SK-N-SH (cell line): ENCODE data around the gene MAPKAP1. TPM values are rescaled to one million over a fixed set of nuclear protein-coding genes. Genes with fewer than 3 reads are reported as not detected.

ENCODE experiments used
- CTCF ChIA-PET: fragments of 300-600, 350-600 bp; formaldehyde crosslinking; extraction: SDS; loops from one replicate; lab custom pipeline; 2021; lab: Yijun Ruan, JAX
- POLR2A ChIA-PET: fragments of 350-600 bp; sonication (Branson Sonifier 250); formaldehyde crosslinking; extraction: SDS; loops from one replicate; lab custom pipeline; 2020; ENCODE audit warnings: antibody characterized with exemption, inconsistent platforms; lab: Yijun Ruan, JAX
- DNase-seq: peaks from one replicate; pipeline ENCODE4 v3.0.0; 2012
- H2AFZ ChIP-seq: fragments of 200-600 bp; sonication (generic); 2 replicates; pipeline ENCODE4 v1.8.1; 2016; ENCODE audit warnings: antibody characterized with exemption, mild to moderate bottlenecking, low read depth
- H3F3A ChIP-seq: fragments of 200-600 bp; sonication (generic); replicated peaks from 2 replicates; pipeline ENCODE3; 2016; ENCODE audit warnings: antibody characterized with exemption, mild to moderate bottlenecking; ENCODE audit not compliant: insufficient read depth
- H3K27ac ChIP-seq, 2 experiments: fragments of 200-500 bp in 1 of 2; fragments of 200-600 bp in 1 of 2; sonication (Bioruptor generic) in 1 of 2; sonication (generic), shearing (Covaris generic) in 1 of 2; 2 replicates each; pipeline versions ENCODE4 v1.5.1 to v1.6.1; 2014 to 2016; ENCODE audit warnings: low read depth in 2 of 2, inconsistent platforms in 1 of 2, low read length in 1 of 2, mild to moderate bottlenecking in 1 of 2, mixed read lengths in 1 of 2
- H3K27me3 ChIP-seq: fragments of 200-600 bp; sonication (generic), shearing (Covaris generic); 2 replicates; pipeline ENCODE4 v1.6.1; 2016; ENCODE audit warnings: mixed run types; ENCODE audit not compliant: insufficient read depth
- H3K36me3 ChIP-seq, 2 experiments: fragments of 200-500 bp in 1 of 2; fragments of 200-600 bp in 1 of 2; sonication (Bioruptor generic) in 1 of 2; sonication (generic) in 1 of 2; replicated peaks in 1 of 2; 2 replicates each; pipeline versions ENCODE3 to v1.5.1; 2014 to 2016; ENCODE audit warnings: low read length in 1 of 2, mild to moderate bottlenecking in 1 of 2; ENCODE audit not compliant: insufficient read depth in 2 of 2, control insufficient read depth in 1 of 2
- H3K4me1 ChIP-seq, 2 experiments: fragments of 200-500 bp in 1 of 2; fragments of 200-600 bp in 1 of 2; sonication (Bioruptor generic) in 1 of 2; sonication (generic), shearing (Covaris generic) in 1 of 2; 2 replicates each; pipeline versions ENCODE4 v1.5.1 to v1.6.1; 2014 to 2016; ENCODE audit warnings: low read depth in 1 of 2, low read length in 1 of 2, mixed run types in 1 of 2; ENCODE audit not compliant: insufficient read depth in 2 of 2, control insufficient read depth in 1 of 2
- H3K4me2 ChIP-seq: fragments of 200-600 bp; sonication (generic), shearing (Covaris generic); 2 replicates; pipeline ENCODE4 v1.6.1; 2017; ENCODE audit warnings: mixed run types
- H3K4me3 ChIP-seq, 2 experiments: fragments of 200-500 bp in 1 of 2; fragments of 200-600 bp in 1 of 2; sonication (Bioruptor generic) in 1 of 2; sonication (generic), shearing (Covaris generic) in 1 of 2; 2 replicates each; pipeline versions ENCODE4 v1.5.1 to v1.8.1; 2014 to 2016; ENCODE audit warnings: low read depth in 2 of 2, inconsistent platforms in 1 of 2, low read length in 1 of 2, mild to moderate bottlenecking in 1 of 2, mixed read lengths in 1 of 2, moderate library complexity in 1 of 2
- H3K79me2 ChIP-seq: fragments of 200-600 bp; sonication (generic); 2 replicates; pipeline ENCODE4 v1.8.1; 2017; ENCODE audit warnings: mild to moderate bottlenecking; ENCODE audit not compliant: insufficient read depth
- H3K9ac ChIP-seq: fragments of 200-600 bp; sonication (generic); 2 replicates; pipeline ENCODE4 v1.6.1; 2017; ENCODE audit warnings: mixed run types
- H3K9me2 ChIP-seq: fragments of 200-600 bp; sonication (generic); 2 replicates; pipeline ENCODE4 v1.6.1; 2017; ENCODE audit warnings: mixed run types
- H3K9me3 ChIP-seq: fragments of 200-600 bp; sonication (generic); 2 replicates; pipeline ENCODE4 v1.6.1; 2017; ENCODE audit warnings: mixed run types, mild to moderate bottlenecking, moderate library complexity
- H4K20me1 ChIP-seq: fragments of 200-600 bp; sonication (generic); 2 replicates; pipeline ENCODE4 v1.6.1; 2017; ENCODE audit warnings: mild to moderate bottlenecking, mixed run types; ENCODE audit not compliant: insufficient read depth
- EP300 ChIP-seq, 2 experiments: IDR thresholded peaks; 2 replicates each; pipeline versions ENCODE4 v1.4.0 to v1.6.1; 2012; ENCODE audit warnings: borderline replicate concordance in 1 of 2, low read depth in 1 of 2, low read length in 1 of 2
- FOXJ3 ChIP-seq: sonication (generic); formaldehyde crosslinking; IDR thresholded peaks from 2 replicates; pipeline ENCODE4 v1.5.1; 2020; ENCODE audit warnings: mild to moderate bottlenecking, missing genetic modification reagents
- FOXM1 ChIP-seq: IDR thresholded peaks from 2 replicates; pipeline ENCODE4 v1.4.0; 2012; ENCODE audit warnings: low read depth, mild to moderate bottlenecking
- GATA2 ChIP-seq: sonication (generic); formaldehyde crosslinking; IDR thresholded peaks from 2 replicates; pipeline ENCODE4 v1.5.0; 2020; ENCODE audit warnings: mild to moderate bottlenecking, missing genetic modification reagents
- MEF2A ChIP-seq: IDR thresholded peaks from 2 replicates; pipeline ENCODE4 v1.4.0; 2012; ENCODE audit warnings: low read depth, borderline replicate concordance
- MXI1 ChIP-seq: IDR thresholded peaks from 2 replicates; pipeline ENCODE4 v1.6.1; 2012; ENCODE audit warnings: mild to moderate bottlenecking, low read depth, low read length, improper control_type of control experiment
- RAD21 ChIP-seq: IDR thresholded peaks from 2 replicates; pipeline ENCODE4 v1.6.1; 2012; ENCODE audit warnings: mild to moderate bottlenecking, low read length
- RCOR1 ChIP-seq: fragments of 150-350 bp; IDR thresholded peaks from 2 replicates; pipeline ENCODE4 v1.6.1; 2017; ENCODE audit warnings: antibody characterized with exemption, low read length
- RFX5 ChIP-seq: IDR thresholded peaks from 2 replicates; pipeline ENCODE4 v1.6.1; 2012; ENCODE audit warnings: mild to moderate bottlenecking, improper control_type of control experiment, low read length
- SIN3A ChIP-seq: IDR thresholded peaks from 2 replicates; pipeline ENCODE4 v1.6.1; 2012; ENCODE audit warnings: low read depth, mild to moderate bottlenecking, low read length, moderate library complexity, borderline replicate concordance
- TCF12 ChIP-seq: IDR thresholded peaks from 2 replicates; pipeline ENCODE4 v1.4.0; 2012
- WGBS: methylation state at CpG from one replicate; pipeline ENCODE4 v1.1.6; 2017; ENCODE audit warnings: low lambda C conversion rate; 5-methylcytosine and 5-hydroxymethylcytosine counted together
- polyA plus RNA-seq, 3 experiments: library from polyadenylated mRNA; depleted of rRNA; stranded (reverse); fragments of >200 nt; gene quantifications; 2 replicates each; pipeline ENCODE4 v1.2.3, GENCODE V29; 2012
- TF ChIP-seq, protein P1 (sequence below): IDR thresholded peaks from 2 replicates; pipeline ENCODE4; 2012

The MAPKAP1 gene
- polyA plus RNA-seq, 1 of the 3 experiments (the other 2 are of a cell fraction) = 117 TPM

DNA sequence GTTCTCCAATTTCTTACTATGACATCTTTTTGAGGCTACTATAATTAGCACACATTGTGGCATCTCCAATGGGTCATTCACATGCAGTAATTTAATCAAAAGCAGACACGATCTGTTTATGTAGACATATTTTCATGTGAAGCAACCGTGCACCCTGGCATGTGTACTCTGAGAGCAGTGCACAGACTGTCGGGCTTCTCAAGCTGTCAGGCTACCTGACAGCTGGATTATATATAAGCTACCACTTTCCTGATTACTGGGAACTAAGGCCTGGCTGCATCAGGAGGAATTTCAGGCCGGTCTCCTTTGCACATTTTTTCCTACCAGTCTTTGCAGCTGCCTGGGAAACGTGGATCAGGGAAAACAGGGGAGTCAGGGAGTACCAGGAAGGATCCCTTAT lies 197.5 kb downstream of the MAPKAP1 start:
- CTCF ChIA-PET = interaction anchor here (1.0 kb wide), 1 partner anchor 9 kb away, joined by 3 read pairs; no protein-coding TSS in a partner anchor
- Histone ChIP-seq H3K4me2 (peak overlapping the region; percentile 54), H2AFZ (no peak overlapping the region)

GRCh38 chr9:125508249-125508648 lies 198.8 kb downstream of the MAPKAP1 start:
- Histone ChIP-seq H3K4me2 (no peak overlapping the region), H3K4me3 (no peak overlapping the region), H3F3A (peaks cover 14% of the 10 kb centered on the region), H3K9me3 (no peaks in the 10 kb centered on the region)
- POLR2A ChIA-PET = no interaction called here
- TF ChIP-seq RFX5 (no peak), GATA2 (CRISPR knock-in tag) (peak; percentile 49; the same call in 1 of the 2 replicates)
- TF ChIP-seq, all 33 proteins: peak for 1
- H3K36me3 ChIP-seq = peaks cover 2 to 13% of the 10 kb centered on the region in 2 experiments
- no peak overlapping the region for H3K9ac ChIP-seq
- no peak overlapping the region for H3K27ac ChIP-seq
- peaks cover 8 to 11% of the 10 kb centered on the region in 2 experiments; a peak in 3 of 4 replicates for H3K4me1 ChIP-seq
- H4K20me1 ChIP-seq = no peaks in the 10 kb centered on the region
- H3K27me3 ChIP-seq = no peaks in the 10 kb centered on the region
- no peak overlapping the region for H2AFZ ChIP-seq
- no peak for DNase-seq
- H3K9me2 ChIP-seq = no peaks in the 10 kb centered on the region
- peaks cover 20% of the 10 kb centered on the region for H3K79me2 ChIP-seq
- CTCF ChIA-PET = interaction anchor here (1.0 kb wide), 1 partner anchor 79 kb away, joined by 3 read pairs; no protein-coding TSS in a partner anchor
- 100% methylated on average over 2 of the region's 2 CpGs for WGBS

More for the DNA sequence above, 197.5 kb downstream of the MAPKAP1 start:
- H3F3A ChIP-seq = peaks cover 20% of the 10 kb centered on the region
- H3K9ac ChIP-seq = no peak overlapping the region
- H3K79me2 ChIP-seq = peaks cover 20% of the 10 kb centered on the region
- peak; percentile 91 for TF ChIP-seq MXI1
- TF ChIP-seq MEF2A = no peak
- TF ChIP-seq FOXJ3 (CRISPR knock-in tag) = no peak
- TF ChIP-seq, protein P1, sequence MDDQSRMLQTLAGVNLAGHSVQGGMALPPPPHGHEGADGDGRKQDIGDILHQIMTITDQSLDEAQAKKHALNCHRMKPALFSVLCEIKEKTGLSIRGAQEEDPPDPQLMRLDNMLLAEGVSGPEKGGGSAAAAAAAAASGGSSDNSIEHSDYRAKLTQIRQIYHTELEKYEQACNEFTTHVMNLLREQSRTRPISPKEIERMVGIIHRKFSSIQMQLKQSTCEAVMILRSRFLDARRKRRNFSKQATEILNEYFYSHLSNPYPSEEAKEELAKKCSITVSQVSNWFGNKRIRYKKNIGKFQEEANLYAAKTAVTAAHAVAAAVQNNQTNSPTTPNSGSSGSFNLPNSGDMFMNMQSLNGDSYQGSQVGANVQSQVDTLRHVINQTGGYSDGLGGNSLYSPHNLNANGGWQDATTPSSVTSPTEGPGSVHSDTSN = peak; percentile 64
- peak; percentile 81 for TF ChIP-seq TCF12
- TF ChIP-seq RCOR1 = 0 out of 2 replicates have a peak, but pooled peaks have one; percentile 36
- peak; percentile 8 to 39; a peak in 2 of 4 replicates for TF ChIP-seq EP300 (IDR thresholded peaks at IDR 0.05; ENCODE audit: borderline replicate concordance in 1 of 2, low read depth in 1 of 2, low read length in 1 of 2)
- no peak for TF ChIP-seq FOXM1
- no peak for TF ChIP-seq RAD21
- TF ChIP-seq SIN3A = peak; percentile 78; the same call in 1 of the 2 replicates
- peak; percentile 45 for DNase-seq
- no peaks in the 10 kb centered on the region for H3K27me3 ChIP-seq
- WGBS = 14% methylated on average over 5 of the region's 5 CpGs
- no peaks in the 10 kb centered on the region for H4K20me1 ChIP-seq
- H3K9me2 ChIP-seq = no peaks in the 10 kb centered on the region
- no peaks in the 10 kb centered on the region for H3K9me3 ChIP-seq
- peaks cover 13 to 15% of the 10 kb centered on the region in 2 experiments for H3K4me1 ChIP-seq
- H3K27ac ChIP-seq = peak overlapping the region; percentile 62 to 79
- H3K4me3 ChIP-seq = no peak overlapping the region
- POLR2A ChIA-PET = no interaction called here
- H3K36me3 ChIP-seq = peaks cover 2 to 9% of the 10 kb centered on the region in 2 experiments
